ENCODE measurements around the gene MRFAP1L1. TPM values are rescaled to one million over a fixed set of nuclear protein-coding genes. Genes with fewer than 3 reads are reported as not detected.

The MRFAP1L1 gene
- polyA plus RNA-seq, 3 donors = 7.6 to 19.1 (median 13.8) TPM

GRCh38 chr4:6733358-6734164, 23.9 kb upstream of the MRFAP1L1 start:
- Histone ChIP-seq H3K4me1 (ENCODE audit: control insufficient read depth in 1 of 2, insufficient read depth in 2 of 2, low read length in 2 of 2) (peaks cover 10 to 13% of the 10 kb centered on the region in 2 donors), H3K79me2 (ENCODE audit: insufficient read depth, low read length) (no peaks in the 10 kb centered on the region), H3K9ac (ENCODE audit: insufficient read depth, low read length, poor library complexity, severe bottlenecking) (no peak overlapping the region), H3K9me3 (replicated peaks in 1 of 2; ENCODE audit: control insufficient read depth in 1 of 2, insufficient read depth in 1 of 2, low read length in 2 of 2) (no peaks in the 10 kb centered on the region), H3K36me3 (replicated peaks in 1 of 2; ENCODE audit: control insufficient read depth in 1 of 2, insufficient read depth in 2 of 2, low read length in 2 of 2) (no peaks in the 10 kb centered on the region), H3K4me2 (replicated peaks; ENCODE audit: extremely low read depth, low read length, poor library complexity, severe bottlenecking) (no peak overlapping the region), H2AFZ (ENCODE audit: insufficient read depth, low read depth, low read length, poor library complexity, severe bottlenecking) (no peak overlapping the region), H4K20me1 (ENCODE audit: insufficient read depth, low read length) (no peaks in the 10 kb centered on the region), H3K4me3 (replicated peaks in 1 of 3; ENCODE audit: low read depth in 2 of 3, low read length in 3 of 3) (no peak overlapping the region), H3K27ac (ENCODE audit: low read depth in 1 of 2, low read length in 2 of 2) (no peak overlapping the region), H3K27me3 (ENCODE audit: control insufficient read depth in 2 of 2, insufficient read depth in 2 of 2, low read length in 2 of 2) (no peaks in the 10 kb centered on the region)
- 96% methylated on average over 24 of the region's 27 CpGs for WGBS (ENCODE audit: insufficient coverage)
- no peak overlapping the region for H3K27ac Mint-ChIP-seq
- H3K4me3 Mint-ChIP-seq = peak overlapping the region in 1 of 2 donors; percentile 31
- H3K27me3 Mint-ChIP-seq (ENCODE audit: low read depth in 3 of 3) = peaks cover 2 to 37% (median 8%) of the 10 kb centered on the region in 3 donors
- peaks cover 0 to 4% (median 0%) of the 10 kb centered on the region in 7 donors for H3K9me3 Mint-ChIP-seq
- H3K4me1 Mint-ChIP-seq = peaks cover 8% of the 10 kb centered on the region
- DNase-seq = no peak
- H3K36me3 Mint-ChIP-seq = no peaks in the 10 kb centered on the region
- TF ChIP-seq CTCF (IDR thresholded peaks at IDR 0.05) = no peak
- intact Hi-C loops (cut with micrococcal nuclease) = no loop called here

GRCh38 chr4:6732441-6733357, 23.0 kb upstream of the MRFAP1L1 start:
- no peaks in the 10 kb centered on the region for H3K36me3 Mint-ChIP-seq
- H3K27me3 Mint-ChIP-seq (ENCODE audit: low read depth in 3 of 3) = peaks cover 2 to 31% (median 9%) of the 10 kb centered on the region in 3 donors
- H3K27ac Mint-ChIP-seq = peak overlapping the region in 4 of 7 donors; percentile 10 to 73 (median 40)
- Histone ChIP-seq H3K4me3 (replicated peaks in 1 of 3; ENCODE audit: low read depth in 2 of 3, low read length in 3 of 3) (peak overlapping the region in 1 of 3 experiments; percentile 50), H2AFZ (ENCODE audit: insufficient read depth, low read depth, low read length, poor library complexity, severe bottlenecking) (peak overlapping the region; percentile 59), H4K20me1 (ENCODE audit: insufficient read depth, low read length) (no peaks in the 10 kb centered on the region), H3K79me2 (ENCODE audit: insufficient read depth, low read length) (no peaks in the 10 kb centered on the region), H3K9ac (ENCODE audit: insufficient read depth, low read length, poor library complexity, severe bottlenecking) (peak overlapping the region; percentile 22), H3K9me3 (replicated peaks in 1 of 2; ENCODE audit: control insufficient read depth in 1 of 2, insufficient read depth in 1 of 2, low read length in 2 of 2) (no peaks in the 10 kb centered on the region), H3K4me2 (replicated peaks; ENCODE audit: extremely low read depth, low read length, poor library complexity, severe bottlenecking) (peak overlapping the region; percentile 42), H3K4me1 (ENCODE audit: control insufficient read depth in 1 of 2, insufficient read depth in 2 of 2, low read length in 2 of 2) (peaks cover 10 to 13% of the 10 kb centered on the region in 2 donors), H3K27ac (ENCODE audit: low read depth in 1 of 2, low read length in 2 of 2) (no peak overlapping the region), H3K27me3 (ENCODE audit: control insufficient read depth in 2 of 2, insufficient read depth in 2 of 2, low read length in 2 of 2) (no peaks in the 10 kb centered on the region), H3K36me3 (replicated peaks in 1 of 2; ENCODE audit: control insufficient read depth in 1 of 2, insufficient read depth in 2 of 2, low read length in 2 of 2) (no peaks in the 10 kb centered on the region)
- H3K4me1 Mint-ChIP-seq = peaks cover 10% of the 10 kb centered on the region
- intact Hi-C loops (cut with micrococcal nuclease) = no loop called here
- peak overlapping the region; percentile 26 to 53 for H3K4me3 Mint-ChIP-seq
- peaks cover 0 to 4% (median 0%) of the 10 kb centered on the region in 7 donors for H3K9me3 Mint-ChIP-seq
- 50% methylated on average over 19 of the region's 21 CpGs for WGBS (ENCODE audit: insufficient coverage)
- peak; percentile 38 to 61 (median 50) for DNase-seq
- no peak for TF ChIP-seq CTCF (IDR thresholded peaks at IDR 0.05)
